Dermis blood vessel endothelial cell (primary cell): ENCODE results near the gene KCNJ14. TPM values are rescaled to one million over a fixed set of nuclear protein-coding genes. Genes with fewer than 3 reads are reported as not detected.
A peak's percentile ranks its signal among the peaks of the same experiment; 100 is the strongest.
"Not testable (repeated sequence)": the region's sequence is repeated elsewhere in the genome, so short reads cannot be mapped to it uniquely, and the experiment has no call there.

Experiments used
- DNase-seq: peaks from one replicate; pipeline ENCODE4 v3.0.0; 2010
- total RNA-seq: library from RNA; depleted of rRNA; stranded (reverse); fragments of >200 nt; gene quantifications from 2 replicates; pipeline ENCODE4 v1.2.3, GENCODE V29; 2014

The KCNJ14 gene
- total RNA-seq, 1 donor from 2014 or later, result 0.51 TPM

DNA sequence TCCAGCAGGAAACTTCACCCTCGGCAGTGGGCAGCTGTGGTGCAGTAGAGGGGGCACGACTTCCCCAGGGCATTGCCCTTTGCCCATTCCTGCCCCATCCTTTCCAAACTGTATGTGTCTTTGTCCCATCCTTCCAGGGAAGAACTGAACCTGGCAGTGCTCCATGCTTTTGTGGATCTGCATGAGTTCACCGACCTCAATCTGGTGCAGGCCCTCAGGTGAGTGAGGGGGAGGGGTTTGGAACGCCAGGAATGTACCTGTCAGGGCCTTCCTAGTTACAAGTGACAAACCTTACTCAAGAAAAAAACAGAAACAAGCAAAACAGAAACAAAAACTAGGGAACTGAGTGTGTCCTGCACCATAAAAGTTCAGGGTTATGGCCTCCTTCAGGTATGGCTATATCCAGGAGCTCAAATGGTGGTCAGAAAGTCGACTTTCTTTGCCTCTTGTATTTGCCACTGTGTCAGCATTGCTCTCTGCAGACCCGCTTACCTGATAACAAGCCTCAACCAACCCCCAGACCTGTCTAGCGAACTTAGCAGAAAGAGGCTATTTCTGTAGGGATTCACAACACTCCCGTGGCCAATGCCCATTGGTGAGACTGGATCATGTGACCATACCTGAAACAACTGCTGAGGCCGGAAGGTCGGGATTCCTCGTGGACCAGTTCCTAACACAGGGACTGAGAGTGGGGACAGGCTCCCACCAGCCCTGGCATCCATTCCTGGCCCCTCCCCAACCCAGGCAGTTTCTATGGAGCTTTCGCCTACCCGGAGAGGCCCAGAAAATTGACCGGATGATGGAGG lies 18.0 kb downstream of the KCNJ14 start:
- no peak for DNase-seq

DNA sequence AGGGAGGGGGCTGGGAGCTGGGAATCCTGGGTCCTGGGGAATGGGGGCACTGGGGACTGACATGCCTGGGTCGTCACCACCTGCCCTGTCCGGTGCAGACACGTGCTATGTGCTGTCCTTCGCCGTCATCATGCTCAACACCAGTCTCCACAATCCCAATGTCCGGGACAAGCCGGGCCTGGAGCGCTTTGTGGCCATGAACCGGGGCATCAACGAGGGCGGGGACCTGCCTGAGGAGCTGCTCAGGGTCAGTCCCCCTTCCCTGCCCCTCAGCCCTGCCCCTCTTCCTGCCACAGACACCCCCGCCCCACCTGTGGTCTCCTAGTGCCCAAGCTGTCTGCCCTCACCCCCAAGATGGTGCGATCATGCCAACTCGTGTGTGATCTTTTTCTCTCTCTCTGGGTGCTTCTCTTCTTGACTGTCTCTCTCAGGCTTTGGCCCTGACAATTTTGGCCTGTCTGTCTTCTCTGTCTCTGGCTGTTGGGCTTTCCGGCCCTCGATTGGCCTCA lies 18.8 kb downstream of the KCNJ14 start:
- no peak for DNase-seq

DNA sequence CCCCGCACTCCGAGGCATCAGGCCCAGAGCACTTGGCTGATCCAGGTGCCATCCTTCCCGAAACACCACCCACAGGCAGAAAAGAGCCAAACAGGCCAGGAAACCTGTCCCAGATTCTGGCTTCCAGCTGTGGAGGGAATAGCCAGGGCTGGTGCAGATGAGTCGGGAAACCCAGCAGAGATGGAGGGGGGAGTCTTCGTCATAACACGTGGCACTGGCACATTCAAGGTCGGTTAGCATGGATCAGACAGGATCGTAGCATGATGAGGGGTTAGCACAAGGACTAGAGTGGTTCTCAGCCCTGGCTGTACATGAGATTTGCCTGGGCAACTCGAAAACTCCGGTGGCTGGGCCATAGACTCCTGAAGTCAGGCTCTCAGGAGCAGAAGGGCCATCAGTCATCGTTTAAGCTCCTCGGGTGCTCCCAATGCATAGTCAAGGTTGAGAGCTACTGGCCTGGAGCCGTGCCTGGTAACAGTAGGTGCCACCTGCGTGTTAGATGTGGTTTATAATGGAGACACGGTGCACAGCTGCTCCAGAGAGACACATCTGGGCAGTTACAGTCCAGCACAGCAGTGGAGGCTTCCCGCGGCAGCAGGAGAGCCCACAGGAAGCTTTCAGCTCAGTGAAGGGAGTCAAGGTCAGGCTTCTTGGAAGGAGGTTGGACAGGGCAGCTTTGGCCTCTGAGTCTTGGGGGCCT lies 20.1 kb downstream of the KCNJ14 start:
- DNase-seq, result no peak

DNA sequence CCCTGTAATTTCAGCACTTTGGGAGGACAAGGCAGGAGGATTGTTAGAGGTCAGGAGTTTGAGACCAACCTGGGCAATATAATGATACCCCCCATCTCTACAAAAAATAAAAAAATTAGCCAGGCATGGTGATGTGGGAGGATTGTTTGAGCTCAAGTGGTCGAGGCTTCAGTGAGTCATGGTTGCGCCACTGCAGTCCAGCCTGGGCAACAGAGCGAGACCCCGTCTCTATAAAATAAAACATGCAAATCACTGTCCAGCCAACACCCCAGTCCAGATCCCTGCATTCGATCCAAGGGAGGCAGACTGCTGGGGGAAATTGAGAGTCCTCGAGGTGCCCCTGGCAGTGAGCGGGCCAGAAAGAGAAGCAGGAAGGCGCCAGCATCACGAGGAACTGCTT lies 20.8 kb downstream of the KCNJ14 start:
- DNase-seq, result no peak

DNA sequence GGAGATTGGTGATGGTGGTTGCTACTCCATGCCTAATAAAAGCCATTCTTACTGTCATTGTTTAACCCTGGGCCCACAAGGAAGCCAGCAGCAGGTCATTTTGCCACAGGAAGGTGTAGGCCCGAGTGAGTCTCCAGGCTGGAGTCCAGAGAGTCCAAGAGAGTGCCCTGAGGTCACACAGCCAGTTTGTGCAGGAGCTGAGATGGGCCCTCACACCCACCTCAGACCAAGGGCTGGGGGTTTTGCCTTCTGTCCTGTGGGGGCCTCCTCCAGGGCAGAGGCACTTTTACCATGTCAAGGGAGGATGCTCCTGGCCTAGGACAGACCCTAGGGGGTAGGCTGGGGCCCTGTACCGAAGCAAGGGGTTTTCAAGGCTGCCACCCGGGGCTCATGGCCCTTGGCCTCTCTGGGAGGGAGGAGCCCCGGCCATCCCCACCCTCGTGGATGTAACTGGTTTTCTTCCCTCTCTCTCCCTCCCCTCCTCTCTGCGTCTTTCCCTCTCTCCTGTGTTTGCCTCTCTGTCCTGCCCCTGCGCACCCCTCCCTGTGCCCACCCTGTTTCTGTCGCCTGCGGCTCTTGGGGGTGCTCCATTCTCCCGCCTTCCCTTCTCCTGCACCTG lies 21.8 kb downstream of the KCNJ14 start:
- no peak for DNase-seq

DNA sequence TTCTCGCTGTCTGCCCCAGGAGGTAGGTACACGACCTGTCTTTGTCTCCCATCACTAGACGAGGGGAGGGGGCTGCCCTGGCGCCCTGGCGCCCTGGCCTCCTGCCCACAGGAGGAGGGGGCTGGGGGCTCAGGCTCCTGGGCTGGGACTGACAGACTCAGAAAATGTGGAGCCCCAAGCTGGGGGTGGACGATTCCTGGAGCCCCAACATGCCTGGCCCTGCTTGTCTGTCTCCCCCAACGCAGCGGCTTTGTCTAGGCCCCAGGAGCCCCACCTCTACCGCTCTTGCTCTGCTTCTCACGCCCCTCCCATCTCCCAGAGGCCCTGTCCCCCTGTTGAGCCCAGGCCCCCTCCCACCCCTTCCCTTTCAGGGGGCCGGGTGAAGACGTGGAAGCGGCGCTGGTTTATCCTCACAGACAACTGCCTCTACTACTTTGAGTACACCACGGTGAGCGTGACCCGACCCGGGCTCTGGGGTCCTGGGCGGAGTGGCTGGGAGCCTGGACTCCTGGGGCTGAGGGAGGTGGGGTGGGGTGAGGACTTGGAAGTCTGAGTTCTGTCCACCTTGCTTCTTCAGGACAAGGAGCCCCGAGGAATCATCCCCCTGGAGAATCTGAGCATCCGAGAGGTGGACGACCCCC lies 22.4 kb downstream of the KCNJ14 start:
- no peak for DNase-seq

DNA sequence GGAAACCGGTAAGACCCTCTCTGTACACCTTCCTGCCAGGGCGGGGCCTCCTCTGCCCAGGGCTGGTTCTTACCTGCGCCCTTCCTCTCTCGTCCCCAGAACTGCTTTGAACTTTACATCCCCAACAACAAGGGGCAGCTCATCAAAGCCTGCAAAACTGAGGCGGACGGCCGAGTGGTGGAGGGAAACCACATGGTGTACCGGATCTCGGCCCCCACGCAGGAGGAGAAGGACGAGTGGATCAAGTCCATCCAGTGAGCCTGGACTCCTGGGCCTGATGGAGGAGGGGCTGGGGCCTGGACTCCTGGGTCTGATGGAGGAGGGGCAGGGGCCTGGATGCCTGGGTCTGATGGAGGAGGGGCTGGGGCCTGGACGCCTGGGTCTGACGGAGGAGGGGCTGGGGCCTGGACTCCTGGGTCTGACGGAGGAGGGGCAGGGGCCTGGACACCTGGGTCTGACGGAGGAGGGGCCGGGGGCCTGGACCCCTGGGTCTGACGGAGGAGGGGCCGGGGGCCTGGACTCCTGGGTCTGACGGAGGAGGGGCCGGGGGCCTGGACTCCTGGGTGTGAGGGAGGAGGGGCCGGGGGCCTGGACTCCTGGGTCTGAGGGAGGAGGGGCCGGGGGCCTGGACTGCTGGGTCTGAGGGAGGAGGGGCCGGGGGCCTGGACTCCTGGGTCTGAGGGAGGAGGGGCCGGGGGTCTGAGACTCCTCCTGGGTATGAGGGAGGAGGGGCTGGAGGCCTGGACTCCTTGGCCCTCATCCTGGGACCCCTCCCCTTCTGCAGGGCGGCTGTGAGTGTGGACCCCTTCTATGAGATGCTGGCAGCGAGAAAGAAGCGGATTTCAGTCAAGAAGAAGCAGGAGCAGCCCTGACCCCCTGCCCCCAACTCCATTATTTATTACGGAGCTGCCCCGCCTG lies 23.2 kb downstream of the KCNJ14 start:
- DNase-seq, result no peak

DNA sequence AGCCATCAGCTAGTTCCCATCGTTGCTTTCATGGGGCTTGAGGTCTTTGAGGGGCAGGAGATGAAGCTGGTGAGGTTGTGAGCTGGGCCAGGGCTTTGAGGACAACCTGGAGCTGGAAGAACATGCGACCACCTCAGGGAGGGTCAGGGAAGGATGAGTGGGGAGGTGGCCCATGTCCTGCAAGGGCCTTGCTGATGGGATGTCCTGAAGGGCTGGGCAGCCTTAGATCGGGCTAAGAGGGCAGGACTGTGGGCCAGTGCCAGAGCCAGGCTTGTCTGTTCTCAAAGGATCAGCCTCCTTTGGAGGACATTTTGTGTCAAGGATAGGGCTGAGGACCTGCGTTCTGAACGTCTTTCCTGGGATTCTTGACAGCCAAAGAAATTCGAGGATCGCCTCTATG lies 24.3 kb downstream of the KCNJ14 start:
- peak; percentile 27 for DNase-seq

DNA sequence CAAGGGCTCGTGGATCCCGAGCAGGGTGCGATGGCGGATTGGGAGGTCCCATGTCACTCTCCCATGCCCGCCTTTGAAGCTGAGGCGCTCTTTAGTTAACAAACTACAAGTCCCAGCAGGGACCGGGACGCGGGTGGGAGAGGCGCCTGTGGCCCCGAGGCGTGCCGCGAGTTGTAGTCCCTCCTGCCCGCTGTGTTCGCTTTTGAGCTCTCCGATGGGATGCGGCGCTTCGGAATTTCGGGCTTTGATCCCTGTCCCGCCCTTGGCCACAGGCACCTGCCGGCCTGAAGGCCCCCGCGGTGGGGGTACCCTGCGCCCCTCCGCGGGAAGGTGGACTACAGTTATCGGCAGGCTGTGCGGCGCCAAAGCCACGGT lies 24.8 kb downstream of the KCNJ14 start:
- peak; percentile 48 for DNase-seq

DNA sequence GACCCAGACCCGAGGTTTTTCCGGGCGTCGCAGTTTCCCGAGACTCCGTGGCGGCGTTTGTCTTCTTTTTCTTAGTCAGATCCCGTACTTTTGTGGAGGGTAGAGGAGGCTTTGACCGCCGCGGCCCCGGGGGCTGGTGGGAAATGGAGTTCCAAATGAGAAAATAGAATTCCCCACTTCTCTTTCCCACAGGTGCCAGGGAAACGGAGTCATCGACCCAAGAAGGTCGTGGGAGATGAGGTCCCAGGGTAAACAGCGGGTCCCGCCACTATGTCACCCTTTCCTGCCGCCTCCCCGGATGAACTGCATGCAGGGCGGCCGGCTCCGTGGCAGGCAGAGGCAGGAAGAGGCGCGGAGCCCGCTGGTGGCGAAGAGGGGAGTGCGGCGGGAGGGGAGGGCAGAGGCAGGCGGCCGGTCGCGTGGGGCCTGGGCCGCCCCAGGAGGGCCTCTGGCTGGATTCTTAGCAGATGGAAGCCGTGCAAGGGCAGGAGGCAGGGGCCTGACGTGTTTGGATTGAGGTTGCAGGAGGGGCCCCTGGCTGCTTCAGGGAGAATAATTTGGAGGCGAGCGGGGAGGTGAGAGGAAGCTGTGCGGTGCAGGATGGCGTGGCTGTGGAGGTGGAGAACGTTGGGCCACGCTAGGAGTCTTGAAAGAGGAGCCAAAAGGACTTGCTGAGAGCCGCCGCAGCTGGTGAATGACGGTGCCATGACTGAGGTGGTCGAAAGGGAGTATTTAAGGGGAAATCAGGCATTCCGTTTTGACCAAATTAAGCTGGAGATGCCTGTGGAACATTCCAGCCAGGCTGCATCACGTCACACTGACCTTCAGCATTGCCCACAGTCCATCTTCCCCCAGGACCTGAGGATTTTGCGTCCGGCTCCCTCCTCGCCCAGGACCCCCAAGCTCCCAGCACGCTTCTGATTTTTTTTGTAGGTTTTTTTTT lies 25.5 kb downstream of the KCNJ14 start:
- peak; percentile 56 for DNase-seq

DNA sequence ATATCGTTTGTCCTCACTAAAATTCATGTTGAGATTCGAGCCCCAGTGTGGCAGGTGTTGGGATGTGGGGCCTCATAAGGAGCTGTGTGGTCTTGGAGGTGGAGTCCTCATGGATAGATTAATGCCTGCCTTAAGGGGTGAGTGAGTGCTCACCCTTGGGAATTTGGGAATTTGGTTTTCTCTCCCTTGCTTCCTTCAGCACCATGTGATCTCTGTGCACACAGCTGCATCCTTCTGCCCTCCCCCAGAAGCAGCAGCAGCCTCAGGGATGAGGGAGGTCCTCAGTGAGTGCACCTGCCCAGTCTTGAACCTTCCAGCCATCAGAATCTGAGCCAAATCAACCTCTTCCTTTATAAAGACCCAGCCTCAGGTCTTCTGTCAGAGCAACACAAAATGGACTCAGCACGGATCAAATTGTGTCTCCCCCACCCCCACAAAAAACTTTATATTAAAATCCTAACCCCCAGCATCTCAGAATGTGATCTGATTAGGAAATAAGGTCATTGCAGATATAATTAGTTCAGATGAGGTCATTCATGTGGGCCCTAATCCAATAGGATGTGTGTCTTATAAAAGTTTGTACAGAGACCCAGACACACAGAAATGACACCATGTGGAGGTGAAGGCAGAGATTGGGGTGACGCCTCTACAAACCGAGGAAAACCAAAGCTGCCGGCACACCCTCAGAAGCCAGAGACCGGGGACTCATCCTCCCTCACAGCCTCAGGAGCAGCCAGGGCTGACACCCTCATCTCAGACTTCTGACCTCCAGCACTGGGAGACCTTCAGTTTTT lies 26.7 kb downstream of the KCNJ14 start:
- DNase-seq, result peak; percentile 50

DNA sequence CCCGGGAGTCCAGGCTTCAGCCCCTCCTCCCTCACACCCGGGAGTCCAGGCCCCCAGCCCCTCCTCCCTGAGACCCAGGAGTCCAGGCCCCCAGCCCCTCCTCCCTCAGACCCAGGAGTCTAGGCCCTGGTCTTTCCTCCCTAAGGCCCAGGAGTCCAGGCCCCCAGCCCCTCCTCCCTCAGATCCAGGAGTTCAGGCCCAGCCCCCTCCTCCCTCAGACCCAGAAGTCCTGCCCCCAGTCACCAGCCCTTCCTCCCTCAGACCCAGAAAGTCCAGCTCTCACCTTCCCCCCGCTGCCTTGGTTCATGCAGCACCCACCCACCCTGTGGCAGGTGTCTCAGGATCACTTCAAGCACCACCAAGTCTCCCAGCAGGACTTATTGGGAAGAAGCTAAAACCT lies 27.9 kb downstream of the KCNJ14 start:
- DNase-seq, result no peak

DNA sequence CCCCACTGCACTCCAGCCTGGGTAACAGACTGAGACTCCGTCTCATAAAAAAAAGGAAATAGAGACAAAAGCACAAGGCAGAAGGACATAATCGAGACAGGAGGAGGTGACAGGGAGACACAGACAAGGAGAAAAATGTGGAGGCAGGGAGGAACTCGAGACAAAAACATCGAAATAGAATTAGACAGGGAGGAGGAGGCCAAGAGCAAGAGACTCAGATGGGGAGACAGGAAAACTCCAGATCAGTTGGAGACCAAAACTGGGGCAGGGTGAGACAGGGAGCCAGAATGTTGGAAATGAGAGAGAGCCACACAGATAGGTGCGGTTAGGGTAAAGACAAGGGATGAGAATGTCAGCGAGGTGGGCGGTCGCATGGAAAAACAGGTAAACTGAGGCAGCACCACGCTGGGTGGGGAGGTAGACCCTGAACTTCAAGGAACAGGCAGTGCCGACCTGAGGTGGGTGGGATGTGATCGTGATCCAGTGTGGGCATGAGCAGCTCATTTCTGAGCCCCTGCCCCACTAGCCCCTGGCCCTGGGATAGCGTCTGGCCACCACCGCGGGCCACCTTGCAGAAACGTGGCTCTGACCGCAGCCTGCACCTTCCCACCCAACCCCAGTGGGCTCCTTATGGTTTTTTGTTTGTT lies 29.0 kb downstream of the KCNJ14 start:
- no peak for DNase-seq

DNA sequence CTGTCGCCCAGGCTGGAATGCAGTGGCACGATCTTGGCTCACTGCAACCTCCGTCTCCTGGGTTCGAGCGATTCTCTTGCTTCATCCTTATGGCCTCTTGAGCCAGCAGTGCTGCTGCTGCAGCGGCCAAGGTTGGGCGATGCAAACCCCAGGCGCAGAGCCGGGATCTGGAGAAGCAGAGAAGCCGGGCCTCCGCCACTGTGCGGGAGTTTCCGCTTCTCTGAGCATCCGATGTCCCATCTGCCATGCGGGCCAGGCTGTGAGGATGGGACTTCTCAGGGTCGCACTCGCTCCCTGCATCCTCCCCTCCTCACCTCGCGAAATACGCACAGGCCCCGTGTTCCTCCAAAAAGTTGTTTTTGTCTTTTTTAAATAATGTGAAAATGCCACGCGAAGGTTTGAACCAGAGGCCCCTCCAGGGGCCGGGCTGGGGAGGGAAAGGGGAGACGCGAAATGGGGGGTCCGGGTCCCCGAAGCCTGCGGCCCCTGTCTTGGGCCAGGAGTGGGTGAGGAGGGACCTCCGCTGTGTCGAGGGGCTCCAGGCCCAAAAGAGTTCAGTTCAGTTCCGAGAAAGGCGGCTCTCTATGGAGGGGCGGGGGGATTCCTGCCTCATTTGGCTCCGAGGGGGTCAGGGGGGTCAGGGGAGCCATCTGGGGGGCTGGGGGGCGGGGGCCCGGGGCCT lies 29.7 kb downstream of the KCNJ14 start:
- DNase-seq, result no peak

DNA sequence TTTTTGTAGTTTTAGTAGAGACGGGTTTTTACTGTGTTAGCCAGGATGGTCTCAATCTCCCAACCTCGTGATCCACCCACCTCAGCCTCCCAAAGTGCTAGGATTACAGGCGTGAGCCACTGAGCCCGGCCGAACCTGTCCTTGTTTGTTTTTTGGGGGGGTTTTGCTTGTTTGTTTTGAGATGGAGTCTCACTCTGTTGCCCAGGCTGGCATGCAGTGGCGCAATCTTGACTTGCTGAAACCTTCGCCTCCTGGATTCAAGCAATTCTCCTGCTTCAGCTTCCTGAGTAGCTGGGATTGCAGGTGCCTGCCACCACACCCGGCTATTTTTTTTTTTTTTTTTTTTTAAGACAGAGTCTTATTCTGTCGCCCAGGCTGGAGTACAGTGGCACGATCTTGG lies 31.3 kb downstream of the KCNJ14 start:
- not testable (repeated sequence) for DNase-seq

DNA sequence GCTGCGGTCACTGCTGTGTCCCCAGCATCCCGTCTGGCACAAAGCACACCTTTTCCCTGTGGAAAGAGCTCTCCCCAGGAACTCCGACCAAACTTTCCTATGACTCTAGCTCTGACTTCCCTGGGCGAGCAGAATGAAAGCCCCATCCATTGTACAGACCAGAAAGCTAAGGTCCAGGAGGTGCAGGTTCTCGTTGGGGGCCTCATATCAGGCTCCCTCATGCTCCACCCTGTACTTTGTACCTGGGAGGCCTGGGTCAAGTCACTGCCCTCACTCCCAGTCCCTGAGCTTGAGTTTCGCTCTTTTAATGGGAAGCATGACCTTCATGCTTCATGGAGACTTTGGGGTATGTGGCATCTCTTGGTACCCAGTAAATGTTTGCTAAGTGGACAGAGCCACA lies 32.2 kb downstream of the KCNJ14 start:
- DNase-seq, result no peak

DNA sequence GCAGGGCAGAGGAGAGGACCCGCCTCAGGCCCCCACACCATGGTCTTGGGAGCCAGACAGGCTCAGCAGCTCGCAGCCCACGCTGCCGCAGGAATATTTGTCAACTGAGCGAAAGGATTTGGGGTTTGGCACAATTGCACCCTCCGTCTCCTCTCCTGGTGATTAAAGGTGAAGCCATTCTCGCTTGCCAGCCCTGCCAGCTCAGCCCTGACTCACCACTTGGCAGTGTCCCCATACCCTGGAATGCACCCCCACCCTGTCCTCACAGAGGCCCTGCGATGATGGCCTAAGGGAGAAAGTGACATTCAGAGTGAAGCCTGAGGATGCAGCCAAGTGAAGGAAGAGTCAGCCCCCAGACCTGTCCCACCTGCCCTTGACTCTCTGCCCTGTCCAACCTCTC lies 32.6 kb downstream of the KCNJ14 start:
- peak; percentile 58 for DNase-seq

DNA sequence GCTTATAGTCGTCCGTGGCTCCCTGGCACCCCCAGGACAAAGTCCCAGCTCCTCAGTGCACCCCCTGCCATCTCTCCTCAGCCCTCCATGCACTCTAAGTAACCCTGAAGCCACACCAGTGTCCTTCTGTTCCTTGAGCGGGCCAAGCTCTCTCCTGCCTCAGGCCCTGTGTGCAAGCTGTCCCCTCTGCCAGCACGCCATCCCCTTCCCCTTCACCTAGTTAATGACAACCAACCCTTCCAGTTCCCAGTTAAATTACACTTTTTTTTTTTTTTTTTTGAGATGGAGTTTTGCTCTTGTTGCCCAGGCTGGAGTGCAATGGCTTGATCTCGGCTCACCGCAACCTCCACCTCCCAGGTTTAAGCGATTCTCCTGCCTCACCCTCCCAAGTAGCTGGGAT lies 33.1 kb downstream of the KCNJ14 start:
- not testable (repeated sequence) for DNase-seq
